Activated CD4-positive, alpha-beta T cell treated with anti-CD3 and anti-CD28 coated beads, Interleukin-2, amount 50 U/mL, for 1 hour (primary cell): ENCODE measurements around the gene CECR2.
"Not testable (repeated sequence)": the region's sequence is repeated elsewhere in the genome, so short reads cannot be mapped to it uniquely, and the experiment has no call there.

ENCODE experiments used
- DNase-seq: peaks from one replicate; pipeline ENCODE4 v3.0.0-alpha.2; 2020

The CECR2 gene

DNA sequence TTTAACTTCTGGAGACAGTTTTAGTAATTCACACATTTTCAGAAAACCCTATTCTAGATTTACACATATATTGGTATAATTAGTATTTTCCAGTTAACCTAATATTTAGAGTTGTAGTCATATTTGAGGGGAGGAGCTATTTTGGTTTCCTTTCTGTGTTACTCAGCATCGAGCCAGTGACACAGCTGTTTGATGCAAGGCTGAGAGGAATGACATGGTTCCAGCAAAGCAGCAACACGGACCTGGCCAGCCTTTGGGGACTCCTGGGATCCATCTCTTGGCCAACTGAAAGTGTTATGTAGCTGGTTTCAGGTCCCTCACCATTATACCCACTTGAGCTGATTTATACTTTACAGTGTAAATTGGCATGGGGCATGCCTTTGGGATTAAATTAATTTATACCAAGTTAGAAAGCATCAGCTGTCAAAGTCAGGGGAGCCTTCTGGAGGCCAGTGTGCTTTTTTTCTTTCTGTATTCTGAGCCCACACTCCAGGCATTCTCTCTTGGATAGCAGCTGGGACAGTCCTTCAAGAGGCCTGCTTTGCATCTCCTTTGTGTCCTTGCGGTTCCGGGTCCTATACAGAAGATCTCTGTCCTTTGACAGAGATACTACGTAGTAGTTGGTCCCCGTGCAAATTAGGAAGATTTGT, 102.8 kb downstream of the CECR2 start:
- no peak for DNase-seq

DNA sequence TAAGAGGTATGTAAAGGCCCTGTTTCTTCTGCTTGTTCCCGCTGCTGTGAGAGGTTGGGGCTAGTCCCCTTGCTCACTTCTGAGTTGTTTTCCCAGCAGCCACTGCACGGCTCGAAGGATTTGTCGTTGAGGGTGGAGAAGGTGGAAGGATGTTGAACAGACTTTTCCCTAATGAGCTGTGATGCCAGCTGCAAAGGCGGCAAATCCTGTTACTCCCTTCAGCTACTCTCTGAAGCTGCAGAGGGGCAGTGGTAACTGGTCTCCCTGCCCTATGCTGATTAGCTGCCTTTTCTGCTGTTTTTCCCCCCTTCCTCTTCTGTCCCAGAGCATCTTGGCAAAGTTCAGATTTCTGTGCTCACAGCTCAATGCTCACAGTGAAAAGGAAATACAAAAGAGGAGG, 103.7 kb downstream of the CECR2 start:
- no peak for DNase-seq

DNA sequence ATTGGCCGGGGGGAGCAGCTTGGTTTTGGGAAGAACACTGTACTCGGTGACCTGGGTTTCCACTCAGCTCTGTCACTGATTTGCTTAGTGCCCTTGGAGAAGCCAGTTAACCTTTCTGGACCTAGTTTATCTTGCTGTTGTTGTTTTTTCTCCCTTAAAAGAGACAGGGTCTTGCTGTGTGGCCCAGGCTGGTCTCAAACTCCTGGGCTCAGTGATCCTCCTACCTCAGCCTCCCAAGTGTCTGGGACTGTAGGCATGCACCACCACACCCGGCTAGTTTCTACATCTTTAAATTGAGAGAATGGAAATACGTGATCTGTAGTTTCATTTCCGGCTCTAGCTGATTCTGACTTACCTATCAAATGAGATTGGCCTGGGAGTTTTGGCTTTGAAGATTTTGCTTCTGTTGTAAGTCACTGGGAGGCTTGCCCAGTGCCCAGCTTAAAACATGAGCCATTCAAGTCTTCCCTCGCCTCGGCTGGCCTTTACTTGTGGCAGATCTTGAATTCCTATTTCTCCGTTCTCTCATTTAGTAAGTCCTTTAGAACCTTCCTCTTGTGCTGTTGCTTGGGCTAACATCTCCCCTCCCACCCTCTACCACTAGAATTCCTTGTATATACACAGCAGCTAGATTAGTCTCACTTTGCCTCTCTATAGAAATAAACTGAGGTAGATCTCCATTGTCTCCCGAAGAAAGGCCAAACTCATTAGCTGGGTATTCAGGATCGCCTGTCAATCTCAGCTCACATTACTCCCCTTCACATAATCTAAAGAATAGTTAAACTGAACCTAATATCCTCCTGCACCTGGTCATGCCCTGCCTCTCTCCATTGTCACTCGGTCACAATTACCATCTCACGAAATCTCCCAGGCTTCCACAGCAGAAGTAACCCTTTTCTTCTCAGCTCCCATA, 106.3 kb downstream of the CECR2 start:
- no peak for DNase-seq

DNA sequence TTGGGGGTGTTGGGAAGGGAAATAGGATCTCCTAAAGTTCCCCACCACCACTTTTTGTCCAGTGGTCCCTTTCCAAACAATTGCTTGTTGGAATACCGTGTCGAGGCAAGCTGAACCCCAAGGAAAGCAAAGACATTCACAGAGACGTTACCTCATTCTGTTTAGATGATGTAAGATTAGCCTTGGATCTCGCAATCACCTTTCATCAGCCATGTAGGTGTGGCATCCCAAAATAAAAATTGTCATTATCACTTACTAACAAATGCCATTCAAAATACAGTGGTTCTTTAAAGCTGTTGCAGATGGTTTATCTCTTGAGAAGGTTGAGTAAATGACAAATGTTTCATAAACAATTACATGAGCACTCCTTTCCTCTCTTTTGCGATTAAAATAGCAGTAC, 107.6 kb downstream of the CECR2 start:
- no peak for DNase-seq

DNA sequence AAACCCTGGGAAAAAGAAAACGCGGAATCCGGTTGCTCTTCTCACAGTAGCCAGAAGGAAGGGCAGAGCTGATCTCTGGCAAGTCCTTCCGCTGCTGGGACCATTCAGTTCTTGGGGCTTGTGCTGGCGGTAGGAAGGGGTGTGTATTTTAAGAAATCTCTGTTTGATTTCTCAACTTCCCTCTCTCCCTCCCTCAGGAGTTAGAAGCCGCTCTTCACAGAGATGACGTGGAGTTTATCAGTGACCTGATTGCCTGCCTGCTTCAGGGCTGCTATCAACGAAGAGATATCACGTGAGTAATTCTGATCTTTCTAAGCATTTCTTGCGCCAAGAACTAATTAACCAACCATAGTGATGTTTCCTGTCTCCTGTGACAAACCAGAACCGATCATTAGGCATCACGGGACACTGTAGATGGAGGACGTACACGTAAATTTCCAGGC, 108.2 kb downstream of the CECR2 start:
- no peak for DNase-seq

DNA sequence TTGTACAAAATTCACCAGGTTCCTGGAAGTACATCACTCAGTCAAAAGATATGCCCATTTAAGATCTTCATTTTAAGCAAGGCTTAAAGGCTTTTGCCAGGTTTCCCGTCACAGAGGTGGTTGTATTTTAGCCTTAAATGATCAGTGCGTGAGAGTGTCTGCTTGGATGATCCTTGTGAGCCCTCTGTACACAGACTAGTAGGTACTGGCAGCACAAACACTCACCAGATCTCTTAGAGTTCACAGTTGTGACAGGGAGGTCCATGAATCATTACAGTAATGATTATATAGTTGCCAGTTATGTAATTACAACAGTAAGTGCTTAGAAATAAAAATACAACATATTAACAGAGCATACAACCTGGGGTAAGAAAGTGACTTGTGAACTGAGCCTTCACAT, 109.9 kb downstream of the CECR2 start:
- DNase-seq: no peak

DNA sequence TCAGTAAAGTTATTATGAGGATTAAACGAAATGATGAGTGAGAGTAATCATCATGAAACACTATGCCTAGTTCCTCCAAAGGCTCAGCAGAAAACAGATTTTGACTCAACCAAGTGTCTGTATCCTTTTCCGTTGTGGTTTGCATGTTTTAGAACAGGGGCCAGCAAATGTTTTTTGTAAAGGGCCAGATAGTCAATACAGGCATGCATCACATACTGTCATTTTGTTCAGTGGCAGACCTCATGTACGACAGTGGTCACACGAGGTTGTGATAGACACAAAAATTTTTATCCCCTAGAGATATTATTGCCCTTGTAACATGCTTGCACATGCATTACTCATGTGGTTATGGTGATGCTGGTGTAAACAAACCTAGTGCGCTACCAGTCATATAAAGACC, 112.2 kb downstream of the CECR2 start:
- no peak for DNase-seq

DNA sequence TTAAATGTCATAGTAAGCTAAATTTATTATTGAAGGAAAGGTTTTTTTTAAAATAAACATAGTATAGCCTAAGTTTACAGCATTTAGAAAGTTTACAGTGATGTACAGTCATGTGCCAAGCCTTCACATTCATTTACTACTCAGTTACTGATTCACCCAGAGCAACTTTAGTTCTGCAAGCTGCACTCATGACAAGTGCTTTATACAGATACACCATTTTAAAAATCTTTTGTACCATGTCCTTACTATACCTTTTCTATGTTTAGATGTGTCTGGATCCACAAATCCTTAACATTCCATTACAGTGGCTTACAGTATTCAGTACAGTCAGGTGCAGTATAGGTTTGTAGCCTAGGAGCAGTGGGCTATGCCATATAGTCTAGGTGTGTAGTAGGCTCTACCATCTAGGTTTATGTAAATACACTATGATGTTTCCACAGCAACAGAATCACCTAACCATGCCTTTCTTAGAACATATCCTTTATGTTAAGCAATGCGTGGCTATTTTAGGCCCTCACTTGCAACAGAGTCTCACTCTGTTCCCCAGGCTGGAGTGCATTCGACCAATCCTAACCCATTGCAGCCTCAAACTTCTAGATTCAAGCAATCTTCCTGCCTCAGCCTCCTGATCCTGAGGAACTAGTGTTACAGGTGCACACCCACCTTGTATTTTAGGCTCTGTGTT, 114.6 kb downstream of the CECR2 start:
- DNase-seq: no peak

DNA sequence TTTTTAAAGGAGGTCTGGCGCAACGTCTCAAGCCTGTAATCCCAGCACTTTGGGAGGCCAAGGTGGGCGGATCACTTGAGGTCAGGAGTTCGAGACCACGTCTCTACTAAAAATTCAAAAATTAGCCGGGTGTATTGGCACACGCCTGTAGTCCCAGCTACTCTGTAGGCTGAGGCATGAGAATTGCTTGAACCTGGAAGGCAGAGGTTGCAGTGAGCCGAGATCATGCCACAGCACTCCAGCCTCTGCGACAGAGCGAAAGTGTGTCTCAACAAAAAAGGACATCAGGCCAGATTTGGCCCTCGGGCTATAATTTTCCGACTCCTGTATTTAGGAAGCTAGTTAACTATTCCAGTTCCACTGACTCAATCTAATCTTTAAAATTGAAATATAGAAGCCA, 115.3 kb downstream of the CECR2 start:
- DNase-seq: no peak

DNA sequence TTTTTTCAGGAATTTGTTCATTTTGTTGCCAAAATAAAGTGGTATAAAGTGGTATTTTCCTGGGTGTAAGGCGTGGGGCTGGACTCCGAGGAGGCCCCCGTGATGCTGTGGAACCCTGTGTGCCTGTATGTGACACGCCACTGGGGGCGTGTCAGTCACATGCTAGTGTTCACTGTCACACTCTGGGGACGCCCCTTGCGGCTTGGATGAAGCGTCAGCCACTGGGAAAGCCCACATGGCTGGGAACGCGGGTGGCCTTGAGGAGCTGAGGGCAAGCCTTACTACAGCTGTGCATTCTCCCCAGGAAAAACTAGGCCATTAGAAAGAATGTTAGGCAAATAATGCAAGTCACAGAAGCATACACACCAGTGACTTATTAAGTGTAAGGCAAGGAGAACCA, 117.1 kb downstream of the CECR2 start:
- no peak for DNase-seq

DNA sequence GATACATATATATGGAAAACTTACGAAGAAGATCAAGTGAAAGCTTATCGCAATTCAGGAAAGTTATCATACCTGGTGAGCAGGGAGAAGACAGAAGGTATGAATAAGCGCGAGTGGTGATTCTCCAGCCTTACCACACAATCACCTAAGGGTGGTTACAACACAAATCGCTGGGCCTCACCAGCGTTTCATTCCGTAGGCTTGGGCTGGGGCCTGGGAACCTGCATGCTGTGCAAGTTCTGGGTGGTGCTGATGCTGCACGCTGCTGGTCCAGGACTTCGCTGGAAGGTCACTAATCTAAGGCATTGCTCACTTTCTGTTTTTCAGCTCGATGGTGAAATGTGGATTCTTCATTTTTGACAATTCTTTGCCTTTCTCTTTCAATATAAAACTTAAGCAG, 117.5 kb downstream of the CECR2 start:
- DNase-seq: no peak

DNA sequence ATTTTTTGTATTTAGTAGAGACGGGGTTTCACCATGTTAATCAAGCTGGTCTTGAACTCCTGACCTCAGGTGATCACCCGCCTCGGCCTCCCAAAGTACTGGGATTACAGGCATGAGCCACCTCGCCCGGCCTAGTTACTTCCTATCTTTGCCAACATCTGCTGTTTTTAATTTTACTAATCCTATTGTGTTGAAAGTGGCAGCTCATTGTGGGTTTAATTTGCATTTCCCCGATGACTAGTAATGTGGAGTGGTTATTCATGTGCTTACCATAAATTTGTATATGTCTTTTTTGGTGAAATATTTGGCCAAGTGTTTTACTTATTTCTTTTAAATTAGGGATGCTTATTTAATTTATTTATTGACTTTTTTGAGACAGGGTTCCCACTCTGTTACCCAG, 119.8 kb downstream of the CECR2 start:
- no peak for DNase-seq

DNA sequence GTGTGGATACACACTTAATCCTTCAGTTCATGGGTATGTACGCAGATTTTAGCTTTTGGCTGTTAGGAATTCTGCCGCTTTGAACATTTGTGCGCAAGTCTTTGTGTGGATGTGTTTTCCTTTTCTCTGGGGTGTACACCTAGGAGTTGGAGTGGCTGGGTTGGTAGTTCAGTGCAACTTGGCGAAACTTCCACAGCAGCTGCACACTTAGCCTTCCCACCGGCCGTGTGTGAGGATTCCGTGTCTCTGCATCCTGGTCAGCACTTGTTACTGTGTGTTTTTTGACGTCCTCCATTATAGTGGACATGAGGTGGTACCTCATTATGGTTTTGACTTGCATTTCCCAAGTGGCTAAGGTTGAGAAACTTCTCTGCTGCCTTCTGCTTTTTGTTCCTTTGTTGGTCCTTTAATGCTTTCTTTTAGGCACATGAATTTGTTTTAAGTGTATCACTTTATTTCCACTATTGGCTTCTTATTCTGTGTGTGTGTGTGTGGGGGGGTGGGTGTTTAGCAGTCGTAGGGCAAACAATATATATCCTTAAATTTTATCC, 121.9 kb downstream of the CECR2 start:
- DNase-seq: no peak

DNA sequence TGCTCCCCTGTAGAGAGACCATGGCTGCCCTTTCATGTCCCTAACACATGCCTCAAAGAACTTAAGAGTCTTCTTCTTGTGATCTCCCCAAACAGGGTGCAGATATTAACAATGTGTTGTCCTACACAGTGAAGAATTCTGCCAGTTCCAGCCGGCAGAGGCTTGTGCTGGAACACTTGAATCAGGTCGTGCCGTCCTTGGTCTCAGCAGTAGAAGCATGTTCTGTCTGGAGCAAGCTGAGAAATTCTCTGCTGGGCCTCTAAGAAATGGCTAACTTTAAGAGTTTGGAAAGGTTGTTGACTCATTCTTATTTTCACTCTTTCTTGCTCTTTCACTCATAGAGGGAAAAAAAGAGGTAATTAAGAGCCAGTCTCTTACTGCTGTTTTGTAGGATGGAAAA, 123.0 kb downstream of the CECR2 start:
- DNase-seq: no peak

DNA sequence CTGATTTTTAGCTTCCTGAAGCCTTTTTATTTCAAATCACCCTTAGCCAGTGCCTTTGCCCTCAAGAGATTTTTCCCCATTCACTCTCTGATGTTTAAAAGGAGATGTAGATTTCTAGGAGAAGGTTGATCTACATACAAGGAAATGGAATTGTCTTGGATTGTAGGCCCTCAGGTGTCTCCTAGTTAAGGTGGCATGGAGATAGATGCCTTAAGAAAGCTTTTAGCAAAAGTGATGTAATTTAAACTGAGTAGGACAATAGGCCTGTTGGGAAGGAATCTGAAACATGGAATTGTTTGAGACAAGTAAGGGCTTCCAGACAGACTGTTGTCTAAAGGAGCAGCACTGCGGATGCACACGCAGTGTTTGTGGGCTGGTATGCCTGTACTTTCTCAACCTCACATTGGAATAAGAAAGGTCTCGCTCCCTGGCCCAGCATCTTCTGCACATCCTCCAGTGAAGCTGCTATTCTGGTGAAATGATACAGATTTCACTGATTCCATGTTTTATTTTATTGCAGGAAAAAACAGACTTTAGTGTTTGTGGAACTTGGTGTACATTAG, 124.2 kb downstream of the CECR2 start:
- DNase-seq: no peak

DNA sequence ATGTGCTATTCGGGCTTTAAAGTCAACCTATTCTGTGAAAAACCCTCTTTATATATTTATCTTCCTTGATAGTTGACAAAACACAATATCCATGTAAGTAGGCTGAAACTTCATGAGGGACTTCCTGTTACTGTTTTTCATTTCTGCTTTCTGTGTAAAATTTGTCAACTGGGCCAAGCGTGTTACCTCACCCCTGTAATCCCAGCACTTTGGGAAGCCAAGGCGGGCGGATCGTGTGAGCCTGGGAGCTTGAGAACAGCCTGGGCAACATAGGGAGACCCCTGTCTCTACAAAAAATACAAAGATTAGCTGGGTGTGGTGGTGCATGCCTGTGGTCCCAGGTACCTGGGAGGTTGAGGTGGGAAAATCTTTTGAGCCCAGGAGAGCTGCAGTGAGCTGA, 127.6 kb downstream of the CECR2 start:
- DNase-seq: no peak

DNA sequence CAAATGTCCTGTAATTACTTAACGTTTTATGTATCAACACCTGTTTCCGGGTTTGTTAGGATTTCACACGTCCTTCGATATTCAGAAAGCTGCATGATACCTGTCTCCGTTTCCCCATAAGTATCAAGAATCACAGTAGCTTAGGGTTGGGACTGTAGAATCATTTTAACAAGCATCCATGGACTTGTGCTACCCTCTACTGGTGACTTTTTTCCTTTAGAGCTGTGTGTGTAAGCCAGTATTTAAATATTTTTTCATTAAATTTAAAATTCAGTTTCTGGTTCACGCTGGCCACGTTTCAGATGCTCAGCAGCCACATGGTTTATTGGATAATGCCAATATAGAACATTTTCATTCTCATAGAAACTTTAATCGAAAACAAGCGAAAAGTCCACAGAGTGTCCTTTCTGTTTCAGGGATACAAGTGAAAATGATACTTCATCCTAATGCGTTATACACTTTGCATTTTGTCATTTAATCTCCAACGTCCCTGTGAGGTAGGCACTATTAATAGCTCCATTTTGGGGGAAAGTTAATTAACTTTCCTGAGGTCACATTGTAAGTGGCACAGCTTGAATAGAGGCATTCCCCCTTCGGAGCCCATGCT, 132.5 kb downstream of the CECR2 start:
- no peak for DNase-seq

DNA sequence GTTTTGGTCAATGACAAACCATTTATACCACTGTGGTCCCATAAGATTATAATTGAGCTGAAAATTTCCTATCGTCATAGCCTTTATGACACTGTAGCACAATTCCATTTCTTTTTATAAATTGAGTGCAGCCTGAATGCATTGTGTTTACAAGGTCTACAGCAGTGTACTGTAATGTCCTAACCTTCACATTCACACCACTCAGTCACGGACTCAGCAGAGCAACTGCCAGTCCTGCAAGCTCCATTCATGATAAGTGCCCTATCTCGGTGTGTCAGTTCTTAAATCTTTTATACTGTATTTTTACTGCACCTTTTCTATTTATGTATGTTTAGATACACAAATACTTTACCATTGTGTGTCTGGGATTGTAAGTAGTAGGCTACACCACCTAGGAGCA, 138.8 kb downstream of the CECR2 start:
- DNase-seq: no peak

DNA sequence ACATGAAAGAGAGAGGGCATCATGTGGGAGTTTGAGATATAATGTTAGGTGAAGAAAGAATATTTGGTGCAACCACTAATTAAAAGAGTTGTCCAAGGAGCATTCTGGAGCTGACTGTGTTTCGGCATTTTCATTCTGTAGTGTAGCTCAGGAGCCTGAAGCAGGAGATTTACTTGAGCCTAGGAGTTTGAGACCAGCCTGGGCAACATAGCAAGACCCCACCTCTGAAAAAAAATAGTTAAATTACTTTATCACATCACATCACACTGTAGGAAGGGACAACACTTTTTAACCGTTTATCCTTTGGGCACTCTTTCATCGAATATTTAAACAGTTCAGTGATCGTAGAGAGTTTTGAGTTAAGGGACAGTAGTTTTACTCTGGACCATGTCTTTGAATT, 143.7 kb downstream of the CECR2 start:
- no peak for DNase-seq

DNA sequence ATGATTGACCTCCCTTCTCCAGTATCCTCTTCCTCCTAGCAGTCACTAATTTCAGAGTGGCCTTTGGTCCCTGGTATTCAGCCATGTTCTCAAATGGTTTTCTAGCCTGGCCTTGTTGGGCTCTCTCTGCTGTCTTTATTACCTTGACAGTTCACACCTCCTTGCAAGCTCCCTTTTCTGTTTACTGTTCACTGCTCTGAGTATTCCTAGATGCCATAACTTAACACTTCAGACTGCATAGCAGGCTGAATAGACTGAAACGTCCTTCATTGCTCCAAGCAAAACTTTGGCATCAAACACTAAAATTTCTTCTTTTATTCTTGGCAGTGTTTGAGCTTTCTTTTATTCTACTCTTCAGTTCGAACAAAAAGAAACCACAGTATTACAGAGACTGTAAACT, 144.4 kb downstream of the CECR2 start:
- no peak for DNase-seq

DNA sequence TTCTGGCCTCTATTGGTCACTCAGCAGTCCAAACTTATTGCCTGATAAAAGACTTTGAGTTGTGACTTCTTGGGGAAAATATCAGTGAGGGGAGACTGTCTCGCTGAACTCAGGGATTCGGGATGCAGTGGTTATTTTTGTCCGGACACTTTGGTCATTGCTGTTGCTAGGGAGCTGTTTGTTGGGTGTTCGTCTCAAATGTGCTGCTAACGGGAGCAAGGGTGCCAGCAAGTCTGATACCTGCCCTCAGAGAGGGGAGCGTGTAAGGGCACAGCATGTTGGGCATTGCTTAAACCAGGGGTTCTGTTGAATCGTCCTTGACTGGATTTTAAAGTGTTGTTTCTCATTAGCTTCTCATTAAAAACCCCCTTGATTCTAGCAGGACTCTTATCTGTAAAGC, 144.8 kb downstream of the CECR2 start:
- no peak for DNase-seq

DNA sequence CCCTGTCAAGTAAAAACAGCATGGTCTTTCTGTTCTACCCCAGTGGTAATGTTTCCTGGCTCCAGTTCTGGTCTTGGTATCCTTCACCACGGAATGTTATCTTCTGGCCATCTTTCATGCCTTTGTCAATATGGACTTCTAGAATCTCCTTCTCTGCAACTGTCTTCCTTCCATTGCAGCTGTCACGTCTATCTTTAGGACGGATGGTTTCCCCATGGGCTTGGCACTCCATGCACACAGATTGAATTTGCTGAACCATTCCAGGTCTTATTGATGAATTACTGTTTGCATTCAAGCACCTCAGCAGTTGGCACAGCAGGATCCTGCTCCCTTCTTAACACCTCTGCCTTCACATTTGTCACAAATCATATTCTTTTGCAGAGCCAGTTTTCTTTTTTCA, 149.1 kb downstream of the CECR2 start:
- no peak for DNase-seq

DNA sequence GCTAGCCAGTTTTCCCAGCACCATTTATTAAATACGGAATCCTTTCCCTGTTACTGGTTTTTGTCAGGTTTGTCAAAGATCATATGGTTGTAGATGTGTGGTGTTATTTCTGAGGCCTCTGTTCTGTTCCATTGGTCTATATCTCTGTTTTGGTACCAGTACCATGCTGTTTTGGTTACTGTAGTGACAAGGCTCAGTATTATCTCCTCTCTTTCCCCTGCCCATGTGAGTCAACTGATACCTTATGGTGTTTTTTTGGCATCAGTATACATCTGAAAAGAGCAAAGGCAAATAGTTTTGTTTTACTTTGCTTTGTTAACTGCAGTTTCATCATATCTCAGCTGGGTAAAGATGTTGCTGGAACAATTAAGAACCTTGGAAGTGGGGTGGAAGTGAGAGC, 152.7 kb downstream of the CECR2 start:
- DNase-seq: not testable (repeated sequence)
